ENCODE data around the gene CARHSP1. TPM values are rescaled to one million over a fixed set of nuclear protein-coding genes. Genes with fewer than 3 reads are reported as not detected.
"Not testable (repeated sequence)": the region's sequence is repeated elsewhere in the genome, so short reads cannot be mapped to it uniquely, and the experiment has no call there.

The CARHSP1 gene
- total RNA-seq = 79.4 and 80.5 TPM in 2 replicates

GRCh38 chr16:8868416-8869211, at the start of gene CARHSP1:
TSS of gene CARHSP1 (minus strand) at chr16:8869006. CDS start at chr16:8859328, 9,678 bp downstream.
- H3K9me3 Mint-ChIP-seq = no peaks in the 10 kb centered on the region
- peak; percentile 79 for DNase-seq (ENCODE audit: low spot score)
- H3K4me1 Mint-ChIP-seq (ENCODE audit: low read depth) = peaks cover 46% of the 10 kb centered on the region
- H3K36me3 Mint-ChIP-seq (ENCODE audit: low read depth) = peaks cover 2% of the 10 kb centered on the region
- intact Hi-C loops (cut with micrococcal nuclease) = loop anchor here (1.0 to 10.0 kb wide), 8 partner anchors 12 to 1876 kb away; partner anchors contain the start of genes ABAT, HAPSTR1, METTL22 and NUBP1
- H3K27me3 Mint-ChIP-seq (ENCODE audit: insufficient read depth) = no peaks in the 10 kb centered on the region
- H3K27ac Mint-ChIP-seq = peak within 1 kb of the TSS; percentile 96
- peak within 1 kb of the TSS; percentile 94 for H3K4me3 Mint-ChIP-seq

- H3K27me3 Mint-ChIP-seq (ENCODE audit: insufficient read depth); H3K9me3 Mint-ChIP-seq; DNase-seq (ENCODE audit: low spot score); intact Hi-C loops (cut with micrococcal nuclease); H3K4me3 Mint-ChIP-seq; H3K27ac Mint-ChIP-seq: not testable (repeated sequence)
- H3K4me1 Mint-ChIP-seq (ENCODE audit: low read depth) = peaks cover 65% of the 10 kb centered on the region
- H3K36me3 Mint-ChIP-seq (ENCODE audit: low read depth) = peaks cover 77% of the 10 kb centered on the region
These were observed 48.5 kb upstream of the CARHSP1 start for GRCh38 chr16:8917336-8917735.

GRCh38 chr16:8916541-8917225, 47.9 kb upstream of the CARHSP1 start:
- no peaks in the 10 kb centered on the region for H3K27me3 Mint-ChIP-seq (ENCODE audit: insufficient read depth)
- no peaks in the 10 kb centered on the region for H3K9me3 Mint-ChIP-seq
- intact Hi-C loops (cut with micrococcal nuclease) = no loop called here
- peaks cover 62% of the 10 kb centered on the region for H3K4me1 Mint-ChIP-seq (ENCODE audit: low read depth)
- H3K27ac Mint-ChIP-seq = no peak overlapping the region
- no peak overlapping the region for H3K4me3 Mint-ChIP-seq
- peaks cover 79% of the 10 kb centered on the region for H3K36me3 Mint-ChIP-seq (ENCODE audit: low read depth)
- no peak for DNase-seq (ENCODE audit: low spot score)

GRCh38 chr16:8915722-8916301, 47.0 kb upstream of the CARHSP1 start:
- no peaks in the 10 kb centered on the region for H3K9me3 Mint-ChIP-seq
- no peak overlapping the region for H3K4me3 Mint-ChIP-seq
- intact Hi-C loops (cut with micrococcal nuclease) = no loop called here
- no peaks in the 10 kb centered on the region for H3K27me3 Mint-ChIP-seq (ENCODE audit: insufficient read depth)
- H3K36me3 Mint-ChIP-seq (ENCODE audit: low read depth) = peaks cover 78% of the 10 kb centered on the region
- no peak for DNase-seq (ENCODE audit: low spot score)
- H3K27ac Mint-ChIP-seq = no peak overlapping the region
- H3K4me1 Mint-ChIP-seq (ENCODE audit: low read depth) = peaks cover 62% of the 10 kb centered on the region

- intact Hi-C loops (cut with micrococcal nuclease) = no loop called here
- Mint-ChIP-seq H3K27me3 (ENCODE audit: insufficient read depth) (no peaks in the 10 kb centered on the region), H3K4me3 (no peak overlapping the region), H3K9me3 (no peaks in the 10 kb centered on the region), H3K4me1 (ENCODE audit: low read depth) (peaks cover 58% of the 10 kb centered on the region), H3K27ac (no peak overlapping the region), H3K36me3 (ENCODE audit: low read depth) (peaks cover 70% of the 10 kb centered on the region)
- no peak for DNase-seq (ENCODE audit: low spot score)
These were observed 45.3 kb upstream of the CARHSP1 start for GRCh38 chr16:8914098-8914497.

GRCh38 chr16:8912793-8913192, 44.0 kb upstream of the CARHSP1 start:
- DNase-seq (ENCODE audit: low spot score) = no peak
- no peak overlapping the region for H3K4me3 Mint-ChIP-seq
- H3K27ac Mint-ChIP-seq = peak overlapping the region; percentile 29
- intact Hi-C loops (cut with micrococcal nuclease) = no loop called here
- H3K27me3 Mint-ChIP-seq (ENCODE audit: insufficient read depth) = no peaks in the 10 kb centered on the region
- H3K36me3 Mint-ChIP-seq (ENCODE audit: low read depth) = peaks cover 66% of the 10 kb centered on the region
- H3K9me3 Mint-ChIP-seq = no peaks in the 10 kb centered on the region
- peaks cover 64% of the 10 kb centered on the region for H3K4me1 Mint-ChIP-seq (ENCODE audit: low read depth)

- Mint-ChIP-seq H3K36me3 (ENCODE audit: low read depth) (peaks cover 58% of the 10 kb centered on the region), H3K9me3 (no peaks in the 10 kb centered on the region), H3K27me3 (ENCODE audit: insufficient read depth) (no peaks in the 10 kb centered on the region), H3K27ac (no peak overlapping the region), H3K4me1 (ENCODE audit: low read depth) (peaks cover 58% of the 10 kb centered on the region), H3K4me3 (no peak overlapping the region)
- no peak for DNase-seq (ENCODE audit: low spot score)
- intact Hi-C loops (cut with micrococcal nuclease) = no loop called here
These were observed 42.0 kb upstream of the CARHSP1 start for GRCh38 chr16:8910811-8911210.

- Mint-ChIP-seq H3K27ac (peak overlapping the region; percentile 76), H3K4me1 (ENCODE audit: low read depth) (peaks cover 40% of the 10 kb centered on the region), H3K36me3 (ENCODE audit: low read depth) (peaks cover 52% of the 10 kb centered on the region), H3K27me3 (ENCODE audit: insufficient read depth) (no peaks in the 10 kb centered on the region), H3K9me3 (no peaks in the 10 kb centered on the region), H3K4me3 (no peak overlapping the region)
- intact Hi-C loops (cut with micrococcal nuclease) = no loop called here
- DNase-seq (ENCODE audit: low spot score) = no peak
These were observed 40.1 kb upstream of the CARHSP1 start for GRCh38 chr16:8908810-8909468.

GRCh38 chr16:8907096-8907495, 38.3 kb upstream of the CARHSP1 start:
- H3K27me3 Mint-ChIP-seq (ENCODE audit: insufficient read depth) = no peaks in the 10 kb centered on the region
- no peak overlapping the region for H3K27ac Mint-ChIP-seq
- H3K36me3 Mint-ChIP-seq (ENCODE audit: low read depth) = peaks cover 53% of the 10 kb centered on the region
- no peaks in the 10 kb centered on the region for H3K9me3 Mint-ChIP-seq
- intact Hi-C loops (cut with micrococcal nuclease) = loop anchor here (2.0 kb wide), 1 partner anchor 228 kb away; no protein-coding TSS in a partner anchor
- H3K4me1 Mint-ChIP-seq (ENCODE audit: low read depth) = peaks cover 40% of the 10 kb centered on the region
- DNase-seq (ENCODE audit: low spot score) = no peak
- H3K4me3 Mint-ChIP-seq = no peak overlapping the region

- intact Hi-C loops (cut with micrococcal nuclease) = loop anchor here (1.0 to 2.0 kb wide), 3 partner anchors 30 to 229 kb away; no protein-coding TSS in a partner anchor
- Mint-ChIP-seq H3K27me3 (ENCODE audit: insufficient read depth) (no peaks in the 10 kb centered on the region), H3K4me3 (no peak overlapping the region), H3K4me1 (ENCODE audit: low read depth) (peaks cover 31% of the 10 kb centered on the region), H3K27ac (no peak overlapping the region), H3K9me3 (no peaks in the 10 kb centered on the region), H3K36me3 (ENCODE audit: low read depth) (peaks cover 56% of the 10 kb centered on the region)
- DNase-seq (ENCODE audit: low spot score) = no peak
These were observed 37.2 kb upstream of the CARHSP1 start for GRCh38 chr16:8905795-8906591.

- Mint-ChIP-seq H3K27ac (no peak overlapping the region), H3K4me3 (no peak overlapping the region), H3K27me3 (ENCODE audit: insufficient read depth) (no peaks in the 10 kb centered on the region), H3K4me1 (ENCODE audit: low read depth) (peaks cover 24% of the 10 kb centered on the region), H3K9me3 (no peaks in the 10 kb centered on the region), H3K36me3 (ENCODE audit: low read depth) (peaks cover 55% of the 10 kb centered on the region)
- intact Hi-C loops (cut with micrococcal nuclease) = loop anchor here (1.0 kb wide), 2 partner anchors 31 to 103 kb away; no protein-coding TSS in a partner anchor
- DNase-seq (ENCODE audit: low spot score) = no peak
These were observed 36.5 kb upstream of the CARHSP1 start for GRCh38 chr16:8905168-8905762.

Data from activated T-helper 1 cell treated with anti-CD3 and anti-CD28 coated beads, Interleukin-12 subunit alpha, Interleukin-12 subunit beta, Interleukin-2, Interleukin-4 antibody, amounts not matched to agents 30 ng/mL and 10 ng/mL and 1 ng/mL, durations not matched to agents 14 hours and 24 hours and 36 hours (primary cell).